ENCODE measurements around the gene GOLGA3.
"Not testable (repeated sequence)": the region's sequence is repeated elsewhere in the genome, so short reads cannot be mapped to it uniquely, and the experiment has no call there.

The GOLGA3 gene

GRCh38 chr12:132828706-132829534, at the start of gene GOLGA3:
TSS of gene GOLGA3 (minus strand) at chr12:132828869. CDS start at chr12:132822128, 6,741 bp downstream.
- DNase-seq (ENCODE audit: low spot score): peak; percentile 94

- not testable (repeated sequence) for DNase-seq (ENCODE audit: low spot score)
Measured at GRCh38 chr12:132874620-132875019, 46.0 kb upstream of the GOLGA3 start.

GRCh38 chr12:132874175-132874574, 45.5 kb upstream of the GOLGA3 start:
- DNase-seq (ENCODE audit: low spot score): no peak

- no peak for DNase-seq (ENCODE audit: low spot score)
Measured at GRCh38 chr12:132873724-132874123, 45.1 kb upstream of the GOLGA3 start.

GRCh38 chr12:132872975-132873421, 44.3 kb upstream of the GOLGA3 start:
- DNase-seq (ENCODE audit: low spot score): peak; percentile 16

- DNase-seq (ENCODE audit: low spot score): no peak
Measured at GRCh38 chr12:132872073-132872855, 43.6 kb upstream of the GOLGA3 start.

- no peak for DNase-seq (ENCODE audit: low spot score)
Measured at GRCh38 chr12:132869551-132869950, 40.9 kb upstream of the GOLGA3 start.

GRCh38 chr12:132866251-132866828, 37.7 kb upstream of the GOLGA3 start:
- no peak for DNase-seq (ENCODE audit: low spot score)

GRCh38 chr12:132861558-132861957, 32.9 kb upstream of the GOLGA3 start:
- no peak for DNase-seq (ENCODE audit: low spot score)

- no peak for DNase-seq (ENCODE audit: low spot score)
Measured at GRCh38 chr12:132858718-132859266, 30.1 kb upstream of the GOLGA3 start.

GRCh38 chr12:132857019-132857418, 28.4 kb upstream of the GOLGA3 start:
- DNase-seq (ENCODE audit: low spot score): not testable (repeated sequence)

GRCh38 chr12:132856581-132856980, 27.9 kb upstream of the GOLGA3 start:
- no peak for DNase-seq (ENCODE audit: low spot score)

- not testable (repeated sequence) for DNase-seq (ENCODE audit: low spot score)
Measured at GRCh38 chr12:132855211-132855610, 26.5 kb upstream of the GOLGA3 start.

GRCh38 chr12:132853285-132854092, 24.8 kb upstream of the GOLGA3 start:
- no peak for DNase-seq (ENCODE audit: low spot score)

GRCh38 chr12:132852496-132852895, 23.8 kb upstream of the GOLGA3 start:
- DNase-seq (ENCODE audit: low spot score): no peak

- no peak for DNase-seq (ENCODE audit: low spot score)
Measured at GRCh38 chr12:132851465-132851864, 22.8 kb upstream of the GOLGA3 start.

GRCh38 chr12:132850291-132850690, 21.6 kb upstream of the GOLGA3 start:
- no peak for DNase-seq (ENCODE audit: low spot score)

GRCh38 chr12:132848521-132848920, 19.9 kb upstream of the GOLGA3 start:
- no peak for DNase-seq (ENCODE audit: low spot score)

- no peak for DNase-seq (ENCODE audit: low spot score)
Measured at GRCh38 chr12:132847363-132848356, 19.0 kb upstream of the GOLGA3 start.

- not testable (repeated sequence) for DNase-seq (ENCODE audit: low spot score)
Measured at GRCh38 chr12:132844681-132845080, 16.0 kb upstream of the GOLGA3 start.

All from CD4-positive, alpha-beta T cell treated with Interleukin-2 at 100 ng/mL for 4 hours (primary cell).